Prostate gland (tissue), 2 donors: Measurements from ENCODE around the gene XPA. TPM values are rescaled to one million over a fixed set of nuclear protein-coding genes. Genes with fewer than 3 reads are reported as not detected.

Experiments
- DNase-seq: peaks from one replicate; pipeline ENCODE4 v3.0.0-alpha.2; 2019; ENCODE audit warnings: low spot score
- H3K27ac ChIP-seq, 2 donors: fragments of 200-600 bp; sonication (generic); 2 replicates each; pipeline ENCODE4 v1.5.1; 2017 to 2019
- H3K27me3 ChIP-seq: fragments of 200-600 bp; sonication (generic); replicated peaks from 2 replicates; pipeline ENCODE4 v1.5.1; 2019; ENCODE audit not compliant: insufficient read depth
- H3K36me3 ChIP-seq, 2 donors: fragments of 200-600 bp; sonication (generic); 1 replicate in 1 of 2; 2 replicates in 1 of 2; pipeline versions ENCODE4 v1.5.1 to v1.8.1; 2017 to 2019
- H3K4me1 ChIP-seq: fragments of 200-600 bp; sonication (generic); replicated peaks from 2 replicates; pipeline ENCODE4 v1.5.1; 2019
- H3K4me3 ChIP-seq, 2 donors: fragments of 200-600 bp; sonication (generic); 2 replicates each; pipeline ENCODE4 v1.5.1; 2017 to 2019
- H3K9me3 ChIP-seq: fragments of 200-600 bp; sonication (generic); 2 replicates; pipeline ENCODE4 v1.5.1; 2017
- POLR2A ChIP-seq: fragments of 450-650 bp; IDR thresholded peaks from one replicate; pipeline ENCODE4 v1.6.1; 2016; ENCODE audit warnings: antibody characterized with exemption, mild to moderate bottlenecking
- POLR2AphosphoS5 ChIP-seq: sonication (generic); formaldehyde crosslinking; IDR thresholded peaks from one replicate; pipeline ENCODE4 v1.6.1; 2017; ENCODE audit warnings: antibody characterized with exemption
- WGBS: methylation state at CpG from one replicate; pipeline ENCODE4 v1.1.5; 2018; 5-methylcytosine and 5-hydroxymethylcytosine counted together
- intact Hi-C: fragments of 100-400 bp; cut with DNase I; formaldehyde crosslinking; loops from one replicate; pipeline ENCODE4 v1.14.2; 2022
- total RNA-seq, 2 donors: library from RNA; depleted of rRNA; stranded (reverse); fragments of >200 nt; gene quantifications; one replicate each; pipeline ENCODE4 v1.1.0, GENCODE V29; 2016
- TF ChIP-seq, protein P1 (sequence below), 4 experiments: fragments of 200-600 bp in 2 of 4; fragments of 450-650 bp in 2 of 4; sonication (generic) in 2 of 4; IDR thresholded peaks; 1 replicate in 3 of 4; 2 replicates in 1 of 4; pipeline ENCODE4 v1.5.1; 2016 to 2019; ENCODE audit warnings: antibody characterized with exemption in 4 of 4, mild to moderate bottlenecking in 2 of 4, moderate library complexity in 2 of 4

Gene XPA
- total RNA-seq, 2 donors from 2014 or later = 11.9 to 13.3 TPM

DNA sequence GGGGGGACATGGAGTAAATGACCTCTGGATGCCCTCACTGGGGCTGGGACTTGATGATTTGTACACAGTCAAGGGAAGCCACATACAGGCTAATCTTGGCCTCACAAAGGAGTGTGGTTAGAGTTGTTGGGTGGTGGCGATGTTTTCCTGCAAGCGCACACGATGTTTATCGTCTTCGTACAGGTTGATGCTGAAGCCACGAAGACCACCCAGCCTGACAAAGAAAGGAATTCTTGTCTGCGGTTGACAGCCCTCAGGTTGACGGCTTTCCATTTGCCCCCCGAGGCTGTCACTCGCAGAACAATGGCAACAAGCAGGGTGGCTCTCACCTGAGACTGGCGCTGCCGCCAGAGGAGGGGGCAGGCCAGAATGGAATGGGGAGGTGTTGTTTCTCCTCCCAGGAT is 14.1 kb upstream of the XPA start:
- Histone ChIP-seq H3K9me3 (no peaks in the 10 kb centered on the region), H3K36me3 (no peaks in the 10 kb centered on the region), H3K27me3 (no peaks in the 10 kb centered on the region), H3K4me1 (no peaks in the 10 kb centered on the region), H3K27ac (no peak overlapping the region), H3K4me3 (no peak overlapping the region)
- no peak for DNase-seq
- no peak for TF ChIP-seq POLR2A
- TF ChIP-seq, protein P1, sequence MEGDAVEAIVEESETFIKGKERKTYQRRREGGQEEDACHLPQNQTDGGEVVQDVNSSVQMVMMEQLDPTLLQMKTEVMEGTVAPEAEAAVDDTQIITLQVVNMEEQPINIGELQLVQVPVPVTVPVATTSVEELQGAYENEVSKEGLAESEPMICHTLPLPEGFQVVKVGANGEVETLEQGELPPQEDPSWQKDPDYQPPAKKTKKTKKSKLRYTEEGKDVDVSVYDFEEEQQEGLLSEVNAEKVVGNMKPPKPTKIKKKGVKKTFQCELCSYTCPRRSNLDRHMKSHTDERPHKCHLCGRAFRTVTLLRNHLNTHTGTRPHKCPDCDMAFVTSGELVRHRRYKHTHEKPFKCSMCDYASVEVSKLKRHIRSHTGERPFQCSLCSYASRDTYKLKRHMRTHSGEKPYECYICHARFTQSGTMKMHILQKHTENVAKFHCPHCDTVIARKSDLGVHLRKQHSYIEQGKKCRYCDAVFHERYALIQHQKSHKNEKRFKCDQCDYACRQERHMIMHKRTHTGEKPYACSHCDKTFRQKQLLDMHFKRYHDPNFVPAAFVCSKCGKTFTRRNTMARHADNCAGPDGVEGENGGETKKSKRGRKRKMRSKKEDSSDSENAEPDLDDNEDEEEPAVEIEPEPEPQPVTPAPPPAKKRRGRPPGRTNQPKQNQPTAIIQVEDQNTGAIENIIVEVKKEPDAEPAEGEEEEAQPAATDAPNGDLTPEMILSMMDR (IDR thresholded peaks at IDR 0.05) = no peak
- intact Hi-C loops = no loop called here
- WGBS = 25% methylated on average over 12 of the region's 12 CpGs

DNA sequence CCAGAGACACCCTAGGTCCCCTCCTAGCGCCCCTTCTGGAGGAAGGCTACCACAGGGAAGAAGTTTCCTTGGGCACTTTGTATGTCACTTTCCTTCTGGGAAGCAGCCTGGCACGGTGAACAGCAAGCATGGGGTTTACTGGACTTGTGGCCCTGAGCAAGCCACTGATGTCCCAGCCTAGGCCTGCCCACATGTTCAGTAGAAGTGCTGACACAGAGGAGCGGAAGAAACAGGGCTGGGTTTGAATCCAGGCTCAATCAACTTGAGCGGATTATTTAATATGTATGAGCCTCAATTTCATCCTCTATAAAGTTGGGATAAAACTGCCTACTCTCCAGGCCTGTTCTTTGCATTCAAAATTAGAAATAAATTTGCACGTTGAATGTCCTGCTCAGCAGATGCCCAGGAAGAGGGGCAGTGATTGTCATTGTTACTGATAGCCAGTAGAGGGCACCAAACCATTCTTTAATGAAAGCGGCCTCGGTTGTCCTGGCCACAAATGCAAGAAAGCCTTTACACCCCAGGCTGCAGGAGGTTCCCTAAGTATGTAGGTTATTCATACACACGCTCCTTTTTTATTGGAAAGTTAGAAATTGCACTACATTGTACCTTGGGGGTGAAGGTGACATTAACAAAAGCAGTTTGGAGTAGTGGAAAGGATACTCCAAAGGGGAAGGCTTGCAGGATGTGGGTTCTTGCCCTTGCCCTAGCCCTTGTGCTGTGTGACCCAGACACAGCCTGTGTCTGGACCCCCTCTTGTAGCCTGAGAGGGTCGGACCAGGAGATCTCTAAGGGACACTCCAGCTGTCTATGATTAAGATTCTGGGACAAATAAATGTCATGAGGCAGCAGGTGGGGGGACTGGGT is 13.4 kb upstream of the XPA start:
- TF ChIP-seq POLR2A = no peak
- peak; percentile 9 for TF ChIP-seq POLR2AphosphoS5
- TF ChIP-seq, protein P1 (IDR thresholded peaks at IDR 0.05) = peak; percentile 52 to 80 (median 78)
- H3K9me3 ChIP-seq = no peaks in the 10 kb centered on the region
- WGBS = 21% methylated on average over 9 of the region's 9 CpGs
- H3K36me3 ChIP-seq = no peaks in the 10 kb centered on the region
- H3K4me1 ChIP-seq = no peaks in the 10 kb centered on the region
- DNase-seq = peak; percentile 40
- no peak overlapping the region for H3K27ac ChIP-seq
- intact Hi-C loops = no loop called here
- H3K27me3 ChIP-seq = no peaks in the 10 kb centered on the region
- H3K4me3 ChIP-seq = no peak overlapping the region

DNA sequence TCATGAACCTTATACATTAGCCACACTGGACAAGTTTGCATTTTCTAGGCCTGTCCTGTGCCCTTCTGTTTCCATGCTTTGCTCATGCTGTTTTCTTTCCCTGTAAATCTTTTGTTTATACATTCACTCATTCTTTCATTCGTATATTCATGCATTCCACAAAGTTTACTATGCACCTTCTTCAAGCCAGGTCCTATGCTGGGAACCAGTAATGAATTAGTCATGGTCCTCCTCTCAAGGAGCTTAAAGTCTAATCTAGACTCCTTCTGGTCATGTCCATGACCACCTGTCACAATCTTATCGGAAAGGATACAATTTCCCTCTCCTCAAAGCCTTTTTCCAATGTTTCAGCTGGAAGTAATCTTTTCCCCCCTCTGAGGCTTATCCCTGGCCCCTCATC is 9.1 kb upstream of the XPA start:
- Histone ChIP-seq H3K27ac (no peak overlapping the region), H3K27me3 (no peaks in the 10 kb centered on the region), H3K4me1 (no peaks in the 10 kb centered on the region), H3K4me3 (no peak overlapping the region), H3K36me3 (no peaks in the 10 kb centered on the region), H3K9me3 (no peaks in the 10 kb centered on the region)
- TF ChIP-seq POLR2AphosphoS5 (no peak), POLR2A (no peak)
- TF ChIP-seq, protein P1 (IDR thresholded peaks at IDR 0.05) = no peak
- WGBS = 70% methylated on average over 2 of the region's 2 CpGs
- intact Hi-C loops = loop anchor here (2.0 kb wide), 1 partner anchor 195 kb away; no protein-coding TSS in a partner anchor
- DNase-seq = no peak

DNA sequence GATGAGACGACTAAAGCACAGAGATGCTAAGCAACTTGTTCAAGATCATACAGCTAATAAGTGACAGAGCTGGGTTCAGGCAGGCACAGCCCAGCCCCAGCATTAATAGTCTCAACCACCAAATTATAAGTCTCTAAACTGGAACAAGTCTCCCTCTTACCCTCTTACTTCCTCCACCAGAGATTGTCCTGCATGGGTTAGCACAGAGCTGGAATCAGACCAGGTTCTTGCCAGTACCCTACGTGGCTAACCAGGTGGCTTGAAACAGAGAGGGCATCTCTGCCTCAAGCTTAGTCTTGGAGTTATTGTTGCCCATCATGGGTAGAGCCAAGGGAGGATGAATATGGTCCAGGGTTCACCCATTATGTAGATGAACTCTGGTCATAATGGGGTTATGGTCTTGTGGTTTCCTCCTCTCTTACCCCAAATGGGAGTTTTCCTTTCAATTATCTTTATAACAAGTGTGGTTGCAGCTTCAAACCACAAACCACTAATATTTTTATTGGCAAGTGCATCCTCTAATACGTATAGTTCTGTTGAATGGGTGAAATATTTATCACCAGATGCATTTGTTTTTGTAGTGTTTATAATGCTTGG is 8.3 kb upstream of the XPA start:
- Histone ChIP-seq H3K4me3 (no peak overlapping the region), H3K36me3 (no peaks in the 10 kb centered on the region), H3K9me3 (no peaks in the 10 kb centered on the region), H3K27ac (no peak overlapping the region), H3K27me3 (no peaks in the 10 kb centered on the region), H3K4me1 (no peaks in the 10 kb centered on the region)
- 29% methylated on average over 3 of the region's 3 CpGs for WGBS
- no peak for DNase-seq
- intact Hi-C loops = no loop called here
- TF ChIP-seq, protein P1 (IDR thresholded peaks at IDR 0.05) = no peak
- no peak for TF ChIP-seq POLR2A
- no peak for TF ChIP-seq POLR2AphosphoS5

DNA sequence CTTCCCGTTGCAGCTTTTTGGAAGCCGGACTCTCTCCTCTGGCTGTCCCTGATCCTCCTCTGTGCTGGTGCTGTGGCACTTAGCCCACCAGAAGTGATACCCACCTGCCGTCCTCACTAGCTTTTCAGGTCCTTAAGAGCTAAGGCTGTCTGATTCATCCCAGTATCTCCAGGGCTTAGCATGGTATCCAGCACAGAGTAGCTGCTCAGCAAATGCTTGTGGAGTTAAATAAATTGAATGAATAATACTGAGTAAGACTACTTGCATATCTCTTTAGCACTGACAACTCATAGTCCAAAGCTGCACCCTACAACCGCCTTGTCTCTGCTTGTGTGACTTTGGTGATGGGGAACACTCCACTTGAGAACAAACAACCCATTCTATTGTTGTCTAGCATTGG is 7.7 kb upstream of the XPA start:
- intact Hi-C loops = no loop called here
- TF ChIP-seq, protein P1 (IDR thresholded peaks at IDR 0.05) = no peak
- TF ChIP-seq POLR2AphosphoS5 = no peak
- no peaks in the 10 kb centered on the region for H3K9me3 ChIP-seq
- WGBS = 83% methylated on average over 4 of the region's 4 CpGs
- H3K27me3 ChIP-seq = no peaks in the 10 kb centered on the region
- H3K27ac ChIP-seq = no peak overlapping the region
- no peaks in the 10 kb centered on the region for H3K4me1 ChIP-seq
- no peaks in the 10 kb centered on the region for H3K36me3 ChIP-seq
- no peak overlapping the region for H3K4me3 ChIP-seq
- no peak for DNase-seq
